ENCODE results near the gene ENOPH1.

ENOPH1 gene

DNA sequence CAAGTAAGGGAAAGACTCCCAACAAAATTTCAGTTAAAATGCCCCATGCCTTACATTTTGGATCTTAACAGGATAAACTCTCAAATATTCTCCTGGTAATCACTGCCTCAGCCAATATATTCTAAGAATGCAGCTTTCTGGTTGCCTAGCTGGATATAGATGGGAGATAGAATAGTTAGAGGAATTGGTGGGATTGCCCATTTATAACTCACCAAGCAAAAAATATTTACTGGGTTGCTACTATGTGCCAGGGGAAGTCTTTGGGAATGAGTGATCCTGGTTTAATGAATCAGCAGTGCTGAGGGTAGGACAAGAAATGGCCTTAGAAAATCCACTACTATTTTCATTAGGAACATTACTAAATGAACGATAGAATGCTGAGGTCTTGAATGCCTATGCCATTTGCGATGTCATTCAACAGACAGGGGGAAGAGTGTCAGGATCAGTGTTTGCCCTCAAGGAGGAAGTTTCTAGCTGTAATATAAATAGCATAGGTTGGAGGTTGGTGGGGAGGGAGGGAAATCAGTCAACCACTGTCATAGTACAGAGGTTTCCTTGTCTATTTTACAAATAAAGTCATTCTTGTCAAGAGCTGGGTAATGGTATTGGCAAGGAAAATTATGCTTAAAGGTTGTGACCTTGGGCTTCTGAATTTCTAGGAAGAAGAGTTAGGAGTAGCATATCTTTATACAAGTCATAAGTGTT, 63.5 kb downstream of the ENOPH1 start:
- no peak overlapping the region for H3K4me3 ChIP-seq (ENCODE audit: low read depth, low read length)
- TF ChIP-seq, protein P1, sequence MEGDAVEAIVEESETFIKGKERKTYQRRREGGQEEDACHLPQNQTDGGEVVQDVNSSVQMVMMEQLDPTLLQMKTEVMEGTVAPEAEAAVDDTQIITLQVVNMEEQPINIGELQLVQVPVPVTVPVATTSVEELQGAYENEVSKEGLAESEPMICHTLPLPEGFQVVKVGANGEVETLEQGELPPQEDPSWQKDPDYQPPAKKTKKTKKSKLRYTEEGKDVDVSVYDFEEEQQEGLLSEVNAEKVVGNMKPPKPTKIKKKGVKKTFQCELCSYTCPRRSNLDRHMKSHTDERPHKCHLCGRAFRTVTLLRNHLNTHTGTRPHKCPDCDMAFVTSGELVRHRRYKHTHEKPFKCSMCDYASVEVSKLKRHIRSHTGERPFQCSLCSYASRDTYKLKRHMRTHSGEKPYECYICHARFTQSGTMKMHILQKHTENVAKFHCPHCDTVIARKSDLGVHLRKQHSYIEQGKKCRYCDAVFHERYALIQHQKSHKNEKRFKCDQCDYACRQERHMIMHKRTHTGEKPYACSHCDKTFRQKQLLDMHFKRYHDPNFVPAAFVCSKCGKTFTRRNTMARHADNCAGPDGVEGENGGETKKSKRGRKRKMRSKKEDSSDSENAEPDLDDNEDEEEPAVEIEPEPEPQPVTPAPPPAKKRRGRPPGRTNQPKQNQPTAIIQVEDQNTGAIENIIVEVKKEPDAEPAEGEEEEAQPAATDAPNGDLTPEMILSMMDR (IDR thresholded peaks at IDR 0.05; ENCODE audit: control insufficient read depth, extremely low read depth, insufficient read depth), result no peak
- DNase-seq (ENCODE audit: low read depth), result no peak

DNA sequence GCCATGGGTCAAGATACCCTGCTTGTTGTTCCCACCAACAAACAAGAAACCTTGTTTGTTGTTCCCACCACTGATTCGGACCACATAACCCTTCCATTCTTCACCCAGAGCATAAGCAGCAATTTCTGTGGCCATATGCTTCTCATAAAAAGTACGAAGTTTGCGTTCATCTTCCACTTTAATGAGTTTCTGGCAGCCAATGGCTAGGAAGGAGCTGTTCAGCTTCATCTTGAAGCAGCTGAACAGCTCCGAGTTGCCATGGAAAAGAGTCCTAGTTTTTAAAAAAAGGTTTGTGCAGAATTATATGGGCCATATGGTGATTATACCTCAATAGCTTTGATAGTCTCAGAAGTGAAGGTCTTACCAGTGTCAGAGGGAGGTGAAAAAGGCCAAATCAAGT, 65.3 kb downstream of the ENOPH1 start:
- TF ChIP-seq, protein P1 (IDR thresholded peaks at IDR 0.05; ENCODE audit: control insufficient read depth, extremely low read depth, insufficient read depth), result no peak
- no peak overlapping the region for H3K4me3 ChIP-seq (ENCODE audit: low read depth, low read length)
- DNase-seq (ENCODE audit: low read depth), result no peak

DNA sequence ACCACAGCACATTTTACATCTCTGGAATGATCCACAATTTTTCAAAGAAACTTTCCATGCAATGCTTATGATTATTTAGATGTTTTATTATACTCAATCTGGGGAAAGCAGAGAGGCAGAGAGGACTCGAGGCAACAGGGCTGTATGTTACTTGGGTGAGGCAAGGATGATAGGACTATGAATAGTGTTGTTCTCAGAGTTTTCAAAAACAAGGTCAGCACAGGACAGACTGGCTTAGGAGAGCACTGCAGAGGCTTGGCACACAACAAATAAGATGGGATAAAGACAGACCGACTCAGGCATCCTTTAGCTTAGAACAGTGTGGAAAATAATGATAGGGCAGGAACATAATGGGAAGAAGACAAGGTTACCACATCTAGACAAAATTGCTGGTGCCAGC, 66.0 kb downstream of the ENOPH1 start:
- no peak for DNase-seq (ENCODE audit: low read depth)
- TF ChIP-seq, protein P1 (IDR thresholded peaks at IDR 0.05; ENCODE audit: control insufficient read depth, extremely low read depth, insufficient read depth), result no peak

DNA sequence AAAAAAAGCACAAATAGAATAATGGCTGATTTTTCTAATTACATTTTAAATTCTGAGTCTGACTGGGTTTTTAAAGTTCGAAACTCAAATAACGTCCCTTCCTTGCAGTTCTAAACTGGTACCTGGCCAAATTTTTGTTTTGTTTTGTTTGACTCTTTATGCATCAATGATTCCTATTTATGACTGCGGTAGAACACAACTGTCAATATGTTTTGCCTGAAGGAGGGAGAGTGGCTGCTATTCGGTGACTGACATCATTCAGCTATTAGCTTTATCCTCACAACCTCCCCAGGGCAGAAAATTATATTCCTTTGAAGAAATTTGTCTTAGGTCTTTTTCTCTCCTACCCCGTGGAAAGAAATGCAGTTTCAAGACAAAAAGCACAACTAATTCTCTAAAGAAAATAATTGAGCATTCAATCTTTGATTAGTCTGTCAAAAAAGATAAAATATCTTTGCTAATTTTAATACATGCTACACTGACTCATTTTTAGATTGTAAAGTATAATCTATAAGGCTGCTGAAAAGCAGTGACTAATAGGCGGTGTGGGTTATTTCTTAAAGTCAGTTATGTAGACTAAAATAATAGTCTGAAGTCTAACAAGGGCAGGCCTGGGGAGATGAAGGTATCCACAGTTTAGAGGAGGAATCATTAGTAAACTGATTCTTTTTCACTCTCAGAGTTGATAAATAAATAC, 69.5 kb downstream of the ENOPH1 start:
- DNase-seq (ENCODE audit: low read depth), result peak; percentile 37
- TF ChIP-seq, protein P1 (IDR thresholded peaks at IDR 0.05; ENCODE audit: control insufficient read depth, extremely low read depth, insufficient read depth), result no peak

More for the DNA sequence above, 66.0 kb downstream of the ENOPH1 start:
- H3K4me3 ChIP-seq (ENCODE audit: low read depth, low read length), result no peak overlapping the region

DNA sequence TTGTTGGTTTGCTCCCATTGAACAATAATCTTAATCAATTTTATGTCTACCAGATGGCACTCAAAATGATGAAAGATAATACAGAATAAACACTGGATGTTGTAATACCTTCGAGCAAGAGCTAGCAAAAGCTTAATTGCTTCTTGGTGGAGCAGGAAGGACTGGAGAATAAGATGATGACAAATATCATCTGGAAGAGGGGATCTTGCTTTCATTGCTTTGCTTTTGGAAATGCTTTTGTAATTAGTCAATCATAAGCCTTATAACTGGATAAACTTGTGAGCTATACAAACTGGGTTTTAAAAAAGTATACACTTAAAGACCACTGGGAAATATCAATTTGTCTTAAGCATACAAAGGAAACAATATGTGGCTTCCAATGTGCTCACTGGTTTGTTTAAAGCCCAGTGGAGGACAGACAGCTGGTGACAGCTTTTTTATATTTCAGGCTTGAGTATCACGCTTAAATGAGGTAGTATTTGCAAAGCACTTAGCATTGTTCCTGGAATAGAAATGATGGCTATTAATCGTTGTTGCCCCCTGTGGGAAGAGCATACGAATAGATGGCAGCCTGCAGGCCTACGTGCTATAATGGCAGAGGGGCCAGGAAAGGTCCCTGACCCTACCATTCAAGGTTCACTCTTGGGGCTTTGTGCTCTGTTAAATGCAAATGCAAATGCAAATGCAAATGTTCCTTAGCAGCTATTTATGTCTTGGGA, 70.2 kb downstream of the ENOPH1 start:
- TF ChIP-seq, protein P1 (IDR thresholded peaks at IDR 0.05; ENCODE audit: control insufficient read depth, extremely low read depth, insufficient read depth), result no peak
- H3K4me3 ChIP-seq (ENCODE audit: low read depth, low read length), result no peak overlapping the region
- no peak for DNase-seq (ENCODE audit: low read depth)

More for the DNA sequence above, 69.5 kb downstream of the ENOPH1 start:
- no peak overlapping the region for H3K4me3 ChIP-seq (ENCODE audit: low read depth, low read length)

DNA sequence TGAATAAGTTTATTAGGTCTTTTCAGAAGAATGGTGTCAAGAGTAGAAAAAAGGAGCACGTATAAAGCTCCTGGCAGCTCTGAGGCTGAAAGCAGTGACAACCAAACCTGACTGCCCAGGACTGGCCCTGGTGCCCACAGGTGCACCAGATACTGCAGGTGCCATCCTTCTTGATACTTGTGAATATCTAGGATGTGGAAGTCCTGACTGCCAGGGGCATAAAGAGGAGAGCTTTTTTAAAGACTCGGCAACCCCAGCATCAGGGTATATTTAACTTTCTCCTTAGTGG, 70.7 kb downstream of the ENOPH1 start:
- H3K4me3 ChIP-seq (ENCODE audit: low read depth, low read length), result no peak overlapping the region
- TF ChIP-seq, protein P1 (IDR thresholded peaks at IDR 0.05; ENCODE audit: control insufficient read depth, extremely low read depth, insufficient read depth), result no peak
- no peak for DNase-seq (ENCODE audit: low read depth)
